GM19468 (cell line): ENCODE data around the gene ZNF681.
"Not testable (repeated sequence)": the region's sequence is repeated elsewhere in the genome, so short reads cannot be mapped to it uniquely, and the experiment has no call there.

Source experiments
- ATAC-seq: cut with Tn5 transposase; IDR thresholded peaks from one replicate; pipeline ENCODE4 v1.9.1; 2021; ENCODE audit warnings: mild to moderate bottlenecking, moderate library complexity, moderate number of reproducible peaks; ENCODE audit not compliant: unreplicated experiment; ENCODE audit errors: extremely low read depth

Gene ZNF681

GRCh38 chr19:23776507-23777205, 18.0 kb upstream of the ZNF681 start:
- no peak for ATAC-seq

GRCh38 chr19:23774524-23774971, 15.9 kb upstream of the ZNF681 start:
- no peak for ATAC-seq

- ATAC-seq, result no peak
Measured at GRCh38 chr19:23774106-23774505, 15.4 kb upstream of the ZNF681 start.

- no peak for ATAC-seq
Measured at GRCh38 chr19:23772675-23773063, 14.0 kb upstream of the ZNF681 start.

- ATAC-seq, result no peak
Measured at GRCh38 chr19:23771761-23772674, 13.3 kb upstream of the ZNF681 start.

- no peak for ATAC-seq
Measured at GRCh38 chr19:23771316-23771715, 12.6 kb upstream of the ZNF681 start.

GRCh38 chr19:23770672-23771250, 12.1 kb upstream of the ZNF681 start:
- no peak for ATAC-seq

GRCh38 chr19:23769691-23770468, 11.2 kb upstream of the ZNF681 start:
- ATAC-seq, result no peak

GRCh38 chr19:23766951-23767350, 8.3 kb upstream of the ZNF681 start:
- ATAC-seq, result no peak

- no peak for ATAC-seq
Measured at GRCh38 chr19:23764781-23765180, 6.1 kb upstream of the ZNF681 start.

- ATAC-seq, result peak; percentile 38
Measured at GRCh38 chr19:23762884-23763711, 4.4 kb upstream of the ZNF681 start.

- ATAC-seq, result no peak
Measured at GRCh38 chr19:23762548-23762883, 3.8 kb upstream of the ZNF681 start.

- not testable (repeated sequence) for ATAC-seq
Measured at GRCh38 chr19:23760326-23760725, 1.6 kb upstream of the ZNF681 start.

- not testable (repeated sequence) for ATAC-seq
Measured at GRCh38 chr19:23743633-23744232, 15.0 kb downstream of the ZNF681 start.

GRCh38 chr19:23730729-23731465, 27.8 kb downstream of the ZNF681 start:
- not testable (repeated sequence) for ATAC-seq

GRCh38 chr19:23724161-23724560, 34.5 kb downstream of the ZNF681 start:
- ATAC-seq, result not testable (repeated sequence)

GRCh38 chr19:23718802-23719201, 39.9 kb downstream of the ZNF681 start:
- no peak for ATAC-seq

GRCh38 chr19:23716792-23717191, 41.9 kb downstream of the ZNF681 start:
- ATAC-seq, result no peak
